Glutamatergic neuron (in vitro differentiated cells): ENCODE results near the gene VHLL. TPM values are rescaled to one million over a fixed set of nuclear protein-coding genes. Genes with fewer than 3 reads are reported as not detected.

ENCODE experiments used
- DNase-seq: peaks from one replicate; pipeline ENCODE4 v3.0.0; 2022
- H3K27ac Mint-ChIP-seq: one replicate; pipeline ENCODE4 v1.8.0; 2020; ENCODE audit warnings: mild to moderate bottlenecking, mixed read lengths, inconsistent platforms; ENCODE audit not compliant: unreplicated experiment
- H3K27me3 Mint-ChIP-seq: one replicate; pipeline ENCODE4 v1.8.0; 2020; ENCODE audit warnings: mild to moderate bottlenecking, moderate library complexity, mixed read lengths, inconsistent platforms; ENCODE audit not compliant: unreplicated experiment
- H3K36me3 Mint-ChIP-seq: one replicate; pipeline ENCODE4 v1.8.0; 2020; ENCODE audit warnings: mild to moderate bottlenecking, mixed read lengths, inconsistent platforms; ENCODE audit not compliant: unreplicated experiment
- H3K4me1 Mint-ChIP-seq: one replicate; pipeline ENCODE4 v1.8.0; 2020; ENCODE audit warnings: mild to moderate bottlenecking, low read depth, mixed read lengths, inconsistent platforms; ENCODE audit not compliant: unreplicated experiment
- H3K4me3 Mint-ChIP-seq: one replicate; pipeline ENCODE4 v1.8.0; 2020; ENCODE audit warnings: mild to moderate bottlenecking, mixed read lengths, inconsistent platforms; ENCODE audit not compliant: unreplicated experiment
- H3K9me3 Mint-ChIP-seq: one replicate; pipeline ENCODE4 v1.8.0; 2020; ENCODE audit warnings: mild to moderate bottlenecking, moderate library complexity, mixed read lengths, inconsistent platforms; ENCODE audit not compliant: unreplicated experiment
- CTCF ChIP-seq: fragments of 200-600 bp; sonication (generic); IDR thresholded peaks from one replicate; pipeline ENCODE4 v1.5.0; 2021; ENCODE audit not compliant: partially characterized antibody, unreplicated experiment
- total RNA-seq: library from RNA; stranded (reverse); fragmentation: NEBNext Ultra II Directional; extraction: Animal tissue kit (Norgen Biotek cat#: 25700); gene quantifications from one replicate; pipeline ENCODE4 v1.2.1, GENCODE V29; 2021; ENCODE audit not compliant: unreplicated experiment

Gene VHLL
- total RNA-seq, 1 donor from 2014 or later = not detected

GRCh38 chr1:156251527-156251926 lies 47.6 kb downstream of the VHLL start:
- no peak for TF ChIP-seq CTCF
- no peaks in the 10 kb centered on the region for H3K36me3 Mint-ChIP-seq
- peak overlapping the region; percentile 91 for H3K27ac Mint-ChIP-seq
- H3K4me1 Mint-ChIP-seq = peaks cover 39% of the 10 kb centered on the region
- peaks cover 9% of the 10 kb centered on the region for H3K27me3 Mint-ChIP-seq
- peak overlapping the region; percentile 34 for H3K4me3 Mint-ChIP-seq
- peak; percentile 78 for DNase-seq
- peaks cover 14% of the 10 kb centered on the region for H3K9me3 Mint-ChIP-seq

GRCh38 chr1:156249593-156249992 lies 49.5 kb downstream of the VHLL start:
- H3K27me3 Mint-ChIP-seq = peaks cover 15% of the 10 kb centered on the region
- TF ChIP-seq CTCF = no peak
- H3K4me3 Mint-ChIP-seq = no peak overlapping the region
- H3K4me1 Mint-ChIP-seq = peaks cover 39% of the 10 kb centered on the region
- no peaks in the 10 kb centered on the region for H3K36me3 Mint-ChIP-seq
- H3K27ac Mint-ChIP-seq = peak overlapping the region; percentile 33
- no peak for DNase-seq
- peaks cover 14% of the 10 kb centered on the region for H3K9me3 Mint-ChIP-seq

Other genes with a start within 250 kb of the VHLL start
- 52.4 TPM for gene UBQLN4, start 245.5 kb downstream of the VHLL start, total RNA-seq
- 47.0 TPM for gene LAMTOR2, start 244.5 kb downstream of the VHLL start, total RNA-seq
- gene RAB25, start 238.1 kb downstream of the VHLL start, total RNA-seq = not detected
- gene MEX3A, start 216.8 kb downstream of the VHLL start, total RNA-seq = 114 TPM
- 47.7 TPM for gene LMNA, start 184.6 kb downstream of the VHLL start, total RNA-seq
- gene SEMA4A, start 145.7 kb downstream of the VHLL start, total RNA-seq = 4.0 TPM
- 66.0 TPM for gene SLC25A44, start 105.2 kb downstream of the VHLL start, total RNA-seq
- 31.6 TPM for gene PMF1, start 86.3 kb downstream of the VHLL start, total RNA-seq
- not detected for gene BGLAP, start 57.1 kb downstream of the VHLL start, total RNA-seq
- gene PAQR6, start 51.3 kb downstream of the VHLL start, total RNA-seq = 10.8 TPM
- 86.6 TPM for gene SMG5, start 16.5 kb downstream of the VHLL start, total RNA-seq
- 2.4 TPM for gene TMEM79, start 15.0 kb downstream of the VHLL start, total RNA-seq
- 35.4 TPM for gene GLMP, start 3.6 kb downstream of the VHLL start, total RNA-seq
- 347 TPM for gene CCT3, start 39.0 kb upstream of the VHLL start, total RNA-seq
- not detected for gene TSACC, start 39.2 kb upstream of the VHLL start, total RNA-seq
- gene RHBG, start 69.9 kb upstream of the VHLL start, total RNA-seq = not detected
- 50.0 TPM for gene MEF2D, start 201.5 kb upstream of the VHLL start, total RNA-seq